RWPE1 (cell line): Measurements from ENCODE around the gene PPP2R5D.
A peak's percentile ranks its signal among the peaks of the same experiment; 100 is the strongest.
"Not testable (repeated sequence)": the region's sequence is repeated elsewhere in the genome, so short reads cannot be mapped to it uniquely, and the experiment has no call there.

Experiments
- CTCF ChIA-PET: fragments of 350-600 bp; sonication (Branson Sonifier 250); formaldehyde crosslinking; extraction: SDS; loops from one replicate; lab custom pipeline; 2021; lab: Yijun Ruan, JAX
- POLR2A ChIA-PET: fragments of 400-600 bp; formaldehyde crosslinking; extraction: SDS; loops from one replicate; lab custom pipeline; 2020; ENCODE audit warnings: antibody characterized with exemption; ENCODE audit not compliant: low non-redundant PET; lab: Yijun Ruan, JAX
- DNase-seq: peaks from one replicate; pipeline ENCODE4 v3.0.0; 2012; ENCODE audit warnings: low spot score
- H3K27ac ChIP-seq: fragments of 450-650 bp; 2 replicates; pipeline ENCODE4 v1.5.1; 2017
- TF ChIP-seq, protein P1 (sequence below): fragments of 450-650 bp; conservative IDR thresholded peaks from 2 replicates; pipeline ENCODE4 v1.5.1; 2017; ENCODE audit warnings: low read depth, mild to moderate bottlenecking

Gene PPP2R5D

GRCh38 chr6:43036712-43037111 is 52.3 kb downstream of the PPP2R5D start:
- ChIA-PET POLR2A (interaction anchor here (0.7 kb wide), 1 partner anchor 23 kb away, joined by 3 read pairs; the partner anchor contains the start of genes KLHDC3 and MEA1), CTCF (no interaction called here)
- H3K27ac ChIP-seq, result peak overlapping the region; percentile 21; the same call in 1 of the 2 replicates
- TF ChIP-seq, protein P1, sequence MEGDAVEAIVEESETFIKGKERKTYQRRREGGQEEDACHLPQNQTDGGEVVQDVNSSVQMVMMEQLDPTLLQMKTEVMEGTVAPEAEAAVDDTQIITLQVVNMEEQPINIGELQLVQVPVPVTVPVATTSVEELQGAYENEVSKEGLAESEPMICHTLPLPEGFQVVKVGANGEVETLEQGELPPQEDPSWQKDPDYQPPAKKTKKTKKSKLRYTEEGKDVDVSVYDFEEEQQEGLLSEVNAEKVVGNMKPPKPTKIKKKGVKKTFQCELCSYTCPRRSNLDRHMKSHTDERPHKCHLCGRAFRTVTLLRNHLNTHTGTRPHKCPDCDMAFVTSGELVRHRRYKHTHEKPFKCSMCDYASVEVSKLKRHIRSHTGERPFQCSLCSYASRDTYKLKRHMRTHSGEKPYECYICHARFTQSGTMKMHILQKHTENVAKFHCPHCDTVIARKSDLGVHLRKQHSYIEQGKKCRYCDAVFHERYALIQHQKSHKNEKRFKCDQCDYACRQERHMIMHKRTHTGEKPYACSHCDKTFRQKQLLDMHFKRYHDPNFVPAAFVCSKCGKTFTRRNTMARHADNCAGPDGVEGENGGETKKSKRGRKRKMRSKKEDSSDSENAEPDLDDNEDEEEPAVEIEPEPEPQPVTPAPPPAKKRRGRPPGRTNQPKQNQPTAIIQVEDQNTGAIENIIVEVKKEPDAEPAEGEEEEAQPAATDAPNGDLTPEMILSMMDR, result no peak
- DNase-seq, result no peak

- CTCF ChIA-PET, result no interaction called here
- POLR2A ChIA-PET, result no interaction called here
- DNase-seq, result no peak
- H3K27ac ChIP-seq, result peak overlapping the region; percentile 21
- TF ChIP-seq, protein P1, result no peak
These were observed 52.8 kb downstream of the PPP2R5D start for GRCh38 chr6:43037197-43037596.

GRCh38 chr6:43037706-43038105 is 53.3 kb downstream of the PPP2R5D start:
- ChIA-PET CTCF (no interaction called here), POLR2A (no interaction called here)
- TF ChIP-seq, protein P1, result no peak
- H3K27ac ChIP-seq, result peak overlapping the region; percentile 21
- DNase-seq, result no peak

- ChIA-PET CTCF (interaction anchor here (0.6 kb wide), 2 partner anchors 50 to 1026 kb away, joined by 3 to 5 read pairs; no protein-coding TSS in a partner anchor), POLR2A (no interaction called here)
- H3K27ac ChIP-seq, result peak overlapping the region; percentile 10; the same call in 1 of the 2 replicates
- DNase-seq, result no peak
- TF ChIP-seq, protein P1, result no peak
These were observed 54.4 kb downstream of the PPP2R5D start for GRCh38 chr6:43038727-43039126.

DNA sequence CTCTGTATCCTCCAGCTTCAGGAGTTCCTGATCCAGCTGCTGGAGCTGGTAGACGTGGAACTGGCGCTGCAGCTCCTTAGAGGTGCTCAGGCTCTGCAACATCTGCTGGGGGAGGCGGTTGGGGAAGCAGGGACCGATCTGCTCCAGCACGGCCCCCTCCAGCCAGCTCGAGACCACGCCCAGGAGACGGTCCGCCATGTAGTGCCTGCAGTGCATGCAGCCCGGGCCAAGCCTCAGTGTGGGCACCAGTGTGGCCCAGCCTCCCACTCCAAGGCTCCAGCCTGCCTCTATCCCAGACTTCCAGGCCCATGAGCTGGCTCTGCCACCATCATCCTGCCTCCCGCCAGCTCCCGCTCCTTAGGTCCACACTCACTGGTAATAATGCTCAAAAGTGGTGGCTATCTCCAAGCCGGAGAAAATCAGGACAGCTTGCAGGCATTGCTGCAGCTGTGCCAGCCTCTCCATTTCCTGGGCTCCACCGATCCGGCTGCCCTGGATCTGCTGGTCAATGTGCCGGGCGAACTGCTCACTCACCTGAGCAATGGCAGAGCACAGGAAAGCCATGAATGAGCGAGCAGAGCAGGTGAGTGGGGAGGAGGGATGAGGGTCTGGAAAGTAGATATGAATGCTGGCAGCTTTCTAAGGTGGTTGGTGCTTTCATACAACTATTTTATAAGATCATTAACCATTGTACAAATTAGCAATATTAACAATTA is 56.3 kb downstream of the PPP2R5D start:
- POLR2A ChIA-PET, result interaction anchor here (1.0 kb wide), 1 partner anchor 20 kb away, joined by 4 read pairs; no protein-coding TSS in a partner anchor

DNA sequence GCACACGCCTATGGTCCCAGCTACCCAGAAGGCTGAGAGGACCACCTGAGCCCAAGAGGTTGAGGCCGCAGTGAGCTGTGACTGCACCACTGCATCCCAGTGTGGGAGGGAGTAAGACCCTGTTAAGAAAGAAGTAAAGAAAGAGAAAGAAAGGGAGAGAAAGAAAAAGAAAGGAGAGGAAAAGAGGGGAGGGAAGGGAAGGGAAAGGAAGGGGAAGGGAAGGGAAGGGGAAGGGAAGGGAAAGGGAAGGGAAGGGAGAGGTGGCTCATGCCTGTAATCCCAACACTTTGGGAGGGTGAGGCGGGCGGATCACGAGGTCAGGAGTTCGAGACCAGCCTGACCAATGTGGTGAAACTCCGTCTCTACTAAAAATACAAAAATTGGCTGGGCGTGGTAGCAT is 57.1 kb downstream of the PPP2R5D start:
- not testable (repeated sequence) for DNase-seq, H3K27ac ChIP-seq
- ChIA-PET POLR2A (interaction anchor here (1.0 kb wide), 1 partner anchor 21 kb away, joined by 4 read pairs; no protein-coding TSS in a partner anchor), CTCF (interaction anchor here (0.6 kb wide), 1 partner anchor 37 kb away, joined by 3 read pairs; no protein-coding TSS in a partner anchor)

More for the DNA sequence above, 56.3 kb downstream of the PPP2R5D start:
- H3K27ac ChIP-seq, result peak overlapping the region; percentile 31
- no peak for DNase-seq
- TF ChIP-seq, protein P1, result no peak
- CTCF ChIA-PET, result no interaction called here

DNA sequence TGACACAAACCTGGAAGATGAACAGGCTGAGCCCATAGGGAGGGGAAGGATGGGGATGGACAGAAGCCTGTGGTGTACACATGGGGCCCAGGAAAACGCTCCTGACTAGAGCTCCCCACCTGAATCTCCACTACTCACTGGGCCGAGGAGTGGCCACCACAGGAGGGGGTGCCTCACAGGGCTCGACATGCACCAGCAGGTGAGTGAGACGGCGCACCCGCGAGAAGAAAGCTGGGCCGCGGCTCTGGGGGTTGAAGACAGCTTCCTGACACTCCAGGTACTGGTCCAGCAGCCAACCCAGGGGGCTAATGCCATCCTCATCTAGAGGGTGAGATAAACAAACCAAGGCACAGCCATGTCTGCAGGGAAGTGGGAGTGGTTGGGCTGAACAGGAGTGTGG is 58.9 kb downstream of the PPP2R5D start:
- TF ChIP-seq, protein P1, result no peak
- POLR2A ChIA-PET, result no interaction called here
- H3K27ac ChIP-seq, result no peak overlapping the region
- no peak for DNase-seq
- CTCF ChIA-PET, result no interaction called here
